Choroid plexus epithelial cell (primary cell): ENCODE results near the gene RASGRF2.

ENCODE experiments used
- DNase-seq: peaks from one replicate; pipeline ENCODE4 v3.0.0-alpha.2; 2010; ENCODE audit warnings: low read depth
- H3K4me3 ChIP-seq: 2 replicates; pipeline ENCODE4 v1.5.1; 2011; ENCODE audit warnings: low read depth, mild to moderate bottlenecking, control low read depth, low read length, moderate library complexity
- CTCF ChIP-seq: conservative IDR thresholded peaks from 2 replicates; pipeline ENCODE4 v1.5.1; 2011; ENCODE audit warnings: low read depth, mild to moderate bottlenecking, control low read depth, inconsistent platforms, low read length, moderate library complexity

Gene RASGRF2

GRCh38 chr5:81238460-81238859, 278.3 kb downstream of the RASGRF2 start:
- DNase-seq = no peak
- H3K4me3 ChIP-seq = no peak overlapping the region
- TF ChIP-seq CTCF = no peak

- no peak overlapping the region for H3K4me3 ChIP-seq
- DNase-seq = peak; percentile 21
- peak; percentile 26 for TF ChIP-seq CTCF
Measured at GRCh38 chr5:81239613-81240012, 279.4 kb downstream of the RASGRF2 start.

- TF ChIP-seq CTCF = no peak
- H3K4me3 ChIP-seq = no peak overlapping the region
- DNase-seq = no peak
Measured at GRCh38 chr5:81241001-81241400, 280.8 kb downstream of the RASGRF2 start.

- H3K4me3 ChIP-seq = no peak overlapping the region
- no peak for TF ChIP-seq CTCF
- DNase-seq = no peak
Measured at GRCh38 chr5:81241961-81242648, 281.9 kb downstream of the RASGRF2 start.

- no peak for DNase-seq
- no peak overlapping the region for H3K4me3 ChIP-seq
- peak; percentile 28 for TF ChIP-seq CTCF
Measured at GRCh38 chr5:81242906-81243436, 282.8 kb downstream of the RASGRF2 start.

- no peak for DNase-seq
- no peak overlapping the region for H3K4me3 ChIP-seq
- no peak for TF ChIP-seq CTCF
Measured at GRCh38 chr5:81244451-81244850, 284.3 kb downstream of the RASGRF2 start.

- no peak for TF ChIP-seq CTCF
Measured at GRCh38 chr5:81245871-81246235, 285.7 kb downstream of the RASGRF2 start.

More at GRCh38 chr5:81245871-81246235, 285.7 kb downstream of the RASGRF2 start:
- H3K4me3 ChIP-seq = no peak overlapping the region
- DNase-seq = no peak
